CD4-positive, alpha-beta T cell treated with Interleukin-15 for 4 hours (primary cell): ENCODE data around the gene CCL13.

ENCODE experiments used
- DNase-seq: peaks from one replicate; pipeline ENCODE4 v3.0.0-alpha.2; 2020; ENCODE audit warnings: low spot score

Gene CCL13

DNA sequence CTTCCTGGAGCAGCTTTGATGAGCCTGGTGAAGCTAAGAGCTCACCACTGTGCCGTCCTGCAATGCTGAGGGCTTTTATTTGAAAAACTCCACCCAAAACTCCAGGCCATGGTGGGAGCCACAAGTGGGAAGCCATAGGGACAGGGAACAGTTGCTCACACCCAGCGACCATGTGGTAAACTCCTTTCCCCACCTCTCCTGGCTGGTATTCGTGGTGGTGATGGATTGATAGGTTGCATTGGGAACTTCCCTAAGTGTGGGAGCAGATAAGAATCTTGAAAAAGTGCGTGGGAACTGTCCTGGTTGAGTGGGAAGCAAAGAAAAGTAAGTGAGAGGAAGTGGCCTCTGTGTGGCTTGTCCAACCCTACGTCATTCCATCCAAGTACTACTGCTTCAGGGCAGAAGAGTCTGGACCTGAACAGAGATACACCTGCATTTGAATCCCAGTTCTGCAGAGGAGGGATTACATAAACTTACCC, 6.9 kb downstream of the CCL13 start, which contains the start of gene CCL1:
Gene CCL1 (minus strand): TSS at position 51 of the 479 bp plus-strand sequence. CDS start 72 bp downstream, outside the sequence.
- no peak for DNase-seq

DNA sequence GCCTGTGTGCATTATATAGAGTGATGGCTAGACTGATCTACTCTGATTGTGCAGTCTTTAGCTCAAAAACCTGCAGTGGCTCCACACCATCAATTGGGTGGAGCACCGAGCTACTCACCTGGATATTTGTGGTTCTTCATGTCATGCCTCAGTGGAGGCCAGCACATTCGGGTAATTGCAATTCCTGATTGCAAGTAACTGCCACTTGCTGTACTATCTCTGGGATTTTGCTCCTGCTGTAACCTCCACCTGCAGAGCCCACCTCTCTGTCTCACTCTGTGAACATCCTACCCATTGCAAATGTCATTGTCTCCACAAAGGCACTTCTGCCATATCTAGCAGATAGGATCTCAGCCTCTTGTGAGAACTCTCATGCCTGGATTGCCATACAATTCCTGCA, 8.5 kb downstream of the CCL13 start:
- no peak for DNase-seq

DNA sequence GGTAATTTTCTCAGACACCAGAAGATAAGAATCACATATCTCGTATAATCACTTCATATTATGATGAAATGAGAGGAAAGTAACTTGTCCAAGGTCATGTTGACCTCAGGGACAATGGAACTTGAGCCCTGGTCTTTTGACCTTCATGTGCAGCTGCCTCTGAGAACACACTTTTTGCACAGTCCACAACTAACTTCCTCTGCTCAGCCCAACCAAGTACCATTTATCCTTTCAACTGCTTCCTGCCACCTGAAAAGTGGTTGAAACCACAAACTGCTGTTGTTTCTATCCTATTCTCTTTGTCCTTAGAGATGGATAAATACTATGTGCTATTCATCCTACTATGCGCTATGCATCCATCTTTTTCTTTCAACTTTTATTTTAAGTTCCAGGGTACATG, 9.1 kb downstream of the CCL13 start:
- no peak for DNase-seq

DNA sequence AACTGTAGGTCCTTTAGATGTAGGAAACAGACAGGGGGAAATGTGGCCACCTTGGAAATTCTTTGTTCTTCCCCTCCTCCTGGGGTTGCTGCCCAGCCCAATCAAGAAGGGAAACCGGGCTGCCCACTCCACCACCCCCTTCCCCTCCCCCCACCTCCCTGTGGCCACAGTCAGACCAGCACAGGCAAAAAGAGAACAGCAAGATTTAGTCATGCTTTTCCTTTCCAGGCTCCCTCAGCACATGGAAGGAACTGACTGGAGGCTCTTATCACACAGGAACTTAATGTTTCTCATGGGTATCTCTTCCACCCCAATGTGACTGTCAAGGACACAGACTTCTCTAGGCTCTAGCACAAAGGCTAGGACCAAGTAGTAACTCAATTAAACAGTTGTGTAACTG, 9.7 kb downstream of the CCL13 start:
- DNase-seq = no peak

DNA sequence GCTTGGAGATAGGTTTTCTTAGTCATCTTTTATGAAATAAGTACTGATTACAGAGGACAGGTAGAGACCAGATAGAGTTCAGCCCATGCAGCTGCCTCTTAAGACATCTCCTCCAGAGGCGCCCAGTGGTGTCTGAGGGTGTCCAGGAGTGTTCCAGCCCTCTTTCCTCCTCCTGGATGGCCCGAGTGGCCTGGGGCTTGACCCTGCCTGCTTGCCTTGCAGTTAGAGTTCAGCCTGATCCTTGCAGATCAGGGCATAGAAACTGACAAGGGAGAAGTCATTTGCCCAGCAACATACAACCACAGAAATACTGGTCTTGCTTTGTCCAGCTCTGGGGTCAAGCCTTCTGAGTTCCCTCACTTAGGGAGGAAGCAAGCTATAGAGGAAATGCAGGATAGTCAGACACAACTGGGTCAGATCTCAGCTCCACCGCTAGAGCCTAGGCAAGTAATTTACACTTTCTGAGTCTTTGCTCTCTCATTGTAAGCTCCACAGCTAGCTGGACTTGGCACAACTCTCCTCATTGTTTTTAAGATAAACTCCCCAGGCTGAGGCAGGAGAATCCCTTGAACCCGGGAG, 10.3 kb downstream of the CCL13 start:
- DNase-seq = no peak

DNA sequence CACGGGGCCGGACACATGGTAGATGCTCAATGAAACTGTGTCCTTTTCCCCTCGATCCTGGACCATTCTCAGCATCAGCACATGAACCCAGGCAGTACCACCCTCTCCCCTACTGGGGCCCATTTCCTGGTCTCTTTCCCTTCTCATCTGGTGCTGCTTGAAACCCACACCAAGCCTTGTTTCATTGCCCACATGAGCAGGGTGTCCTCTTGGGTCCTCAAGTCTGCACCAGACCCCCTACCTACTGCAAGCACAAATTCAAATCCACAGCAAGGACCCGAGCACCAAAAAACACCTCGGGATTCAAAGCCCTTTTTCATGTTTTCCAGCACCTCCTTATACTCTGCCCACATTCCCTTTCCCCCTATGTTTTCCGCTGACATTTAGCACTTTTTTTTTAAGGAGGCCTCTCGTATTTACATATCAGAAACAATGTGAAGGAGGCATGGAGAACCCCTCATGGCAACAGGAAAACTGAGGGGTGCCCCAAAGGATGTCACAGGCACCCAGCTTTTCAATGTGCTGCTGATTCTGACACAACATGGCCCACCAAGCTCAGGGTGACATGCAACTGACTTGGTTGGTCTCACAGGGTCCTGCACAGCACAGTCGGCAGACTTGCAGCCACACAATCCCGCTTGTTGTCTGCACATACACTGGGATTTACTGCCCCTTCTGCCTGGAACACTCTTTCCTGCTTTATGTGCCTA, 11.4 kb downstream of the CCL13 start:
- no peak for DNase-seq

DNA sequence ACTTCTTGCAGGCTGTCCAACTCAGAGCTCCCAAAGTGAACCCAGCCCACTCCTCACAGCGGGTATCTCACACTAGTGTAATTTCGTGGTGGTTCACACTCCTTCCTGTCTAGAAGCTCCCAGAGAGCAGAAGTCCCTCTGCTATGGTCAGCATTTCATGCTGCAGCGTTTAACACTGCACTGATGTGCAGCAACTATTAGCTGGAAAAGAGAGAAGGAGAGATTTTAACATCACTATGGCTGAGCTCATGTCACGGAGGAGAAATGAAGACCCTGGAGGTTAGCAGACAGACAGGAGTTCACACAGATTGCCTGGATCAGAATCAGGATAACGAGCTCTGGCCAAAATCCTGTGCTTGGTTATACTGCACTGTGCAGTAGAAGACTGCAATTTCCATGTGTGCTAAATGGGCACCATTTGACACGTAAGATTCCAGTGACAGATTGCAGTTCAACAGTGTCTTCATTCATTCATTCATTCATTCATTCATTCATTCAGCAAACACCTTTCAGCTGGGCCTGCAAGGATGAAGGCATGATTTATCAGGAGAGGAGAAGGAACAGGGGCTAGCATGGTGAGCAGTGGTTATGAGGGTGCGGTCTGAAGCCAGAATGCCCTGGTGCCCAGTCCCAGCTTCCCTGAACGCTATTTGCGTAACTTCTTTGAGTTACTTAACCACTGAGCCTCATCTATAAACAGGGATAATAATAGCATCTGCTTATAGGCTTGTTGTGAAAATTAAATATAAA, 12.1 kb downstream of the CCL13 start:
- no peak for DNase-seq

DNA sequence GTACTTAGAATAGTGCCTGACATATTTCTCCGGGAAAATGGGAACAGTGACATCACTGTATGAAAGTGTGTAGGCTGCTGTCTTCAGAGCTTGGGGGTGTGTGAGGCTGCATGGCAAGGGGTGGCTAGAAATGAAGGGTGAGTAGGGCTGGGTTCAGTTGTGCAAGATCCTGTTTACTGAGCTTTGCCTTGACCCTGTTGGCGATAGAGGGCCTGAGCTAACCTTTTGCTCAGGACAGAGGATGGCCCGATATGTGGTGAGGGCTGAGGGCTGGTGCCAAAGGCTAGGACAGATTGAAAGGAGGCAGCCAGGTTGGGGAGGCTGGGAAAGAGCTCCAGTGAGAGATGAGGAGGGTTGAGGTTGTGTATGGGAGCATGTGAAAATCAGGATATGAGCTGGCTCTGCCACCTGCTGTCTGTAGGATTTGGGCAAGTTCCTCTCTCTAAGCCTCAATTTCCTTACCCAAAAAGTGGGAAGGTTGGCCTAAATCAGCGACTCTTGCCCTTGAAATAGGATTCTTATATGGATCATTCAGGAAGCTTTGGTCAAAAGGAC, 12.7 kb downstream of the CCL13 start:
- DNase-seq = no peak

DNA sequence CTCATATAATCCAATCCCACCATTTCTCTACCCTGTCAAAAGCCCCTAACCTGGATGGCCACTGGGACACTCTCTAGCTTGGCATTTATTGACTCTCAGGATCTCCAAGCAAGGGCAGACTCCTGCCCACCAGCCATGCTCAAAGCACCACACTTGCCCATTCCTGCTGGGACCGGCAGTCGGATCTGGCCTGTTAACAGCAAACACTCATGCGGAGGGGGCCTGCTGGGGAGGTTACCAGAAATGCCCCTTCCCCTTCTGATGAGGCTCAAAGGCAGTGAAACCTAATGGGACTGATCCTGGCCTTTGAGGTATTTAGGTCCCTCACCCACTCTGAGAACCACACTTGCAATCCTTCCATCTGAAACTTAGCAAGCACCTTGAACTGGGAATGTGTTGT, 13.3 kb downstream of the CCL13 start:
- DNase-seq = no peak

DNA sequence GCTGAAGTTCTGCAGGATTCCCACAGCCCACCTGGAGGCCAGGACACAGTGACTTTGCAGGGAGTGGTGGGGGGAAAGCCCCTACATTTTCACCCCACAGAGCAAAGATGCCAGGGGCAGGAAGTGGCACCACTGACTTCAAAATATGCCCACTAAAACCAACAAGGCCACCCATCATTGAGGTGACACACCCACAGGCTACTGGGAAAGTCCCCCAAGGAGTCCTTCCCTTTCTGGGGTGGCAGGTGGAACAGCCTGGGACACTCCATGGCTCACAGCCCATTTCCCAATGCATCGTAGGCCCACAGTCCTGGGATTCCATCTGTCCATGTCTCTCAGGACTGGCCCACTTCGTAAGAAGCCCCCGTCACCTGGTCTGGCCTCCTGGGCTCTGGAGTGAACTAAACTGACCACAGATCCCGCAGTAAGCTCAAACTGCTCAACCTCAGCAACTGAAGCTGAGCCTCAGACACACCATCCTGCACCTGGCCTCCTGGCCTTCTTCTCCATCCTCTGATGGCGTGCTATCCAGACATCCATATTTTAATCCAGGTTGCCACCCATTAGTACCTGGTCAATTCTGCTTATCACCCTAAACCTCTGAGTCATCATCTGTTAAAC, 14.2 kb downstream of the CCL13 start:
- no peak for DNase-seq

DNA sequence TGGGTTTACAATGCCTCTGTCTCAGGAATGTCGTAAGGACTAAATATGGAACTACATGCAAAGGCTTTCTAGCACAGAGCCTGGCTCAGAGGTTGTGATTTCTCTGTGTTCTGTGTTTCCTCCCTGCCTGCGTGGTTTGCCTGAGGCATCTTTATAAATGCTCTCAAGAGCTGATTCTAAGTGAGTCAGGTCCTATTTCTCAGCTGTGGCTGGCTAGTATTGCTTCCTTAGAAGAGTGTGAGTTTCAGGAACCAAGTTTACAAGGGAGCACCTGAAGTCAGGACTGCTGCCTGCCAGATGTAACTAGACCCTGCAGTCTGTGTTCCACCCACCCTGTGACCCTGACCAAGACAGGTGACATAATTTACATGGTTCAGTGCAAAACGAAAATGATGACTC, 14.7 kb downstream of the CCL13 start:
- no peak for DNase-seq

DNA sequence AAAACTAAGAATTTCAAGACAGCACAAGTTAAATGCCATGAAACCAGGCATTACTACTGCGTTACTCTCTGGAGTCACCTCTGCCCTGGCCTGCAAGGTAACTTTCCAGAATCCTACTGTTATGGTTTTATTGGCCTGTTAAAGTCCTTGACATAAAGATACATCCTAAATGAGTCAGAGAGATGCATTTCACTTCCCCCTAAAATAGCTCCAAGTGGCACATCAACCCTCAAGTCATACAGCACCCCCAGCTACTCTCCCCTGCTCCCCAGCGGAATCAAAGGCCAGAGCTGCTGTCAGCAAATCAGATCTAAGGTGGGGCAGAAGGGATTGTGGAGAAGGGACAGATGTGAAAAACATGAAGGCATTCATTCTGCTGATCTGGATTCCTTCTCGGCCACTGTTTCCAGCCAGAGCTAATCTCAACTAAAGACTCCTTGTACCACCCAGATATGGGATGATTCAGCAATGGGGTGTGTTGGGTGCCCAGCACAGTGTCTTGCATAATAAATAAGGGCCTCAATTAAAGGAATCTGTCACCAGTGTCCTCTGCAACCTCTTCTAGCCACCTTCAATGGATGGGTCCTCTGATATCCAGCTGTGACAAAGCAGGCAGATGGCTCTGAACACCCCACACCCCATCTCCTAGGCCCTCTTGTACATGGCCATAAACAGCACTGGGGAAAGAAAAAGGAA, 15.3 kb downstream of the CCL13 start:
- no peak for DNase-seq

DNA sequence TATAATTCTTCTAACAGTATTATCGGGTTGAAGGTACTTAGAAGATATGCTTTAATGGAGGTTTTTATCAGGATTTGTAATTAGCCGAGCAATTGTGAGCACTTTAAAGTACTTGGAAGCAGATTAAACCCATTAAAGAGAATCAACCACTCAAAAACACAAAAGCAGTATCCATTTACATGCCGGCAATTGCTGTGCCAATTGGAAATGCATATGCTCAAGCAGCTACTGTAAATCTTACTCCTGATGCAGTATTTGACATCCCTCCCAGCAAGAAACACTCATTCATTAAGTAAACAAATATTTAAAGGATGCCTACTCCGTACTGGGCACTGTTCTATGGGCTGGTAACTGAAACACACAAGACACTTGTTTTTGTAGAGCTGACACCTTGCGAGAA, 18.2 kb downstream of the CCL13 start:
- no peak for DNase-seq

DNA sequence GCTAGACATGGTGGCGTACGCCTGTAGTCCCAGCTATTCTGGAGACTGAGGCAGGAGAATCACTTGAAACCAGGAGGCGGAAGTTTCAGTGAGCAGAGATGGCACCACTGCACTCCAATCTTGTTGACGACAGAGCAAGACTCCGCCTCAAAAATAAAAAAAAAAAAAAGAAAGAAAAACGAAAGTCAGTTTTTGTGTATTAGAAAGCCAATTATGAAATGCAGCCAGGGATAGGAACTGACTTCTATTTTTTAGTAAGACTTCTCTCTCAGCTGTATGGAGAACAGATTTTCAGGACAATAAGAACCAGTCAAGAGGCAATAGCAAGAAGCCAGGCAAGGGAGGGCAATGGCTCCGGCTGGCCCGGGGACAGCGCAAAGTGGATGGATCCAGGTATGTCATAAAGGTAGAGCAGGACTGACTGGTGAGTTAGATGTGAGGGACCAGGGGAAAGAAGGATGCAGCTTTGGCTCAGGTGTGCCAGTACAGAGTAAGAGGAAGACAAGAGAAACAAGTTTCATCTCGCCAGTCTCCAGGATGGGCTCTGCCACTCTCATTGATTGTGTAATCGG, 19.2 kb downstream of the CCL13 start:
- DNase-seq = no peak

DNA sequence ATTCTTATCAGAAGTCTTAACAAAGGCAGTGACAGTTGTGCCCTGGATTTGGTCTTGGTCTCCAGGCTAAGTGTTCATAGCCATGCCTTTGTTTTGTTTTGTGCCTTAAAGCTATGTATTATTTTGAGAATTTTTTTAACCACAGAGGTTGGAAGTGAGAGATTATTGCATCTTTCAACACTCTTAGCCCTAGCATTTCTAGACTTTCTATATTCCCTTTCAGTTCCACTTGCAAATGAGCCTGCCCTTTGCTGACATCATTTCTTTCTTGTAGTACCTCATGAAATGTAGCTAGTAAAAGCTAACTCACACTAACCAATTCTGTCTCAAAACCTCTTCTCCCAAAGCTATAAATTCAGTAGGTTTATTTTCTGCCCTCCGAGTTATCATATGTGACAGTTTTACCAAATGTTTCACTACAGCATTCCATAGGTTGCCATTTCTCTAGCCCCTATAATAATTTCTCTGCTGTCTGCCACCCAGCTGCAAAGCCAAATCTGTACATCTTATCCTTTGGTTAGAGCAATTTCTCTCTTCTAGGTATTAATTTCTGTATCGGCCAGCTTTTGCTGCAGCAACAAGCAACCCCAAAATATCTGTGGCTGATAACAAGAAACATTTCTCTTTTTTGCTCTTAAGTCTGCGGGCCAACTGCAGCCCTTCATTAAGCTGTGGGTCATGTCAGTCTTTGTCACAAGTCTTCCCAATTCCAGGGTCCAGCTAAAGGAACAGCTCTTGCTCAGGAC, 21.0 kb downstream of the CCL13 start:
- no peak for DNase-seq

DNA sequence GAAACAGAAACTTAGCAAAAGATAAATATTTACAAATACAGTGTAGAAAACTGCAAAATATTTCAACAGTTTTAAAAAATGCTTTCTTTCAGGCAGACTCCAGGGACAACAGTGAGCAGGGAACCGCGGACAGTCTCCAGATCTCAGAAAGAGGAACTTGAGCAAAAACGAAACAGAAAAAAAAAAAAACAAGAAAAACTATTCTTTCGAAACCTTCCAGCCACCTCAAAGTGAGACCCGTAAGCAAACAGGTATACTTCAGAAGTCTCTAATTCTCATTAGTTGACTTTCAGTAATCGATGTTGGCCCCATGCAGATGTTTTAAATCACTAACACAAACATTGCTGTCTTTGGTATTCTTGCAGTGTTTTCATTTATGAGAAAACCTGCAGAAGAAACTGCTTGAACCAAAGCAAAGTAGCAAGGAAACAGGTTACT, 22.4 kb downstream of the CCL13 start:
- DNase-seq = no peak

DNA sequence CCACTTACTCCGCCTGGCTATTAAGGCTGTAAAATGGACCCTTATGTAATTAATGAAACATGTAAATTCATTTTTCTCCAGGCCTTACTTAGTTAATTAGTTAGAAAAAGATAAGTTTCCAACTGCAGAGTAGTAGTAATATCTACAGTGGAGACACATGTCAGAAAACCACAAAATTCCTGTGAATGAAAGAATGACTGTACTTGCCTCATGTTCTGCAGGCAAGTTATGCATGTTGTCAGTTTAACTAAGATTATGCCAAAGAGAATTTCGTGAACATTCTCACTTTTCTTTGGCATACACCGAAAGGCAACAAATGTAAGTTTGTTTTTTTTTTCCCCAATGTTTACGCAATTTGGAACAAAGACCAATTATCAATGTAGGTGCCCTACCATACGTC, 23.6 kb downstream of the CCL13 start:
- DNase-seq = no peak

DNA sequence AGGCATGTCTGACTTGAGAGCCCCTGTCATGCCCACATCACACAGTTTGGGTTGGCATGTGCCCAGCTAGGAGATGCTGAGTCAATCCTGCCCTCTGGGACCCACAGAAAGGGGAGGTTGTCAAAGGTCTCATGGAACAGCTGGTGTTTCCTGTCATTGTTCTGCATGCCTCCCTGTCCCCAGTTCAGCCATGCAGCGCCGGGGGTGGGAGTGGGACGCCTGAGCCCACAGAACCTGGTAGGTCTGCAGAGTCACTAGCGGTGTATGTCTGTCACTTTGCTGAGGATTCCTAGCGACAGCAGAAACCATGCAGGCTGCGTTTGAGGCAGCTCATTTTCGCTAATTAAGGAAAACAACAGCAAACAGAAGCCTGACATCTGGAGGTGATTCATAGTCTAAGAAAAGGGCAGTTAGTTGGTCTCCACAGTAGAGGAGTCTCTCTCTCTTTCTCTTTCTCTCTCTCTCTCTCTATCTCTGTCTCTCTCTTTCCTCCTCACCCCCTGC, 26.4 kb downstream of the CCL13 start:
- no peak for DNase-seq

DNA sequence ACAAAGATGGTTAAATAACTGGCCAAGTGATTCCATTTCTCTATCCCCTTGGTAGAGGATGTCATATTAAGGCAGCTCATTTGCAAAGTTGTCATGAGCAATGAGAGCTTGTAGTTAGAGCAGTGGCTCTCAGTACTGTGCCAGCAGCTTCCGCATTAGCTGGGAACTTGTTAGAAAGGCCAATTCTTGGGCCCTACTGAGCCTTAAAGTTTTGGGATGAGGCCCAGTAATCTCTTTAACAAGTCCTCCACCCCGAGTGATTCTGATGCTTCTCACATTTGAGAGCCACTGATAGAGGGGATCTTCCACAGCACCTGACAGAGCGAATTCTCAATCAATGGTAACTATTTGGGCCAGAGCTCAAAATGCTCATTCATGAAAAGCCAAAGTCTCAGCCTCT, 26.9 kb downstream of the CCL13 start:
- DNase-seq = no peak

DNA sequence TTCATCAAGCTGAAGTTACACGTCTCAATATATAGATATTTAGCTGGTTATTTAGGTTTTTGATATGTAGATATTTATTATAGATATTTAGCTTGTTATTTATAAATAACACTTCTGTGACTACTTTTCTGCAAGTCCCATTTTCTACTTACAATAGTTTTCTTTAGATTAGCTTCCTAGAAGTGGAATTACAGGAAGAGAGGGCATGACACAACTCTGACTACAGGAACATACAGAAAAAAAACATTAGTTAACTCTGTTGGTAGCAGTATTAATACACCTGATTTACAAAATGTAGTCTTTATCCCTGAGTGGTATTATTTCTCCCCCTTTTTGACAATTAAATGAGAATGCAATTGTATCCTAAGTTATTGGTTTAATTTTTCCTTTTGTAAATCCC, 28.0 kb downstream of the CCL13 start:
- no peak for DNase-seq
